ENCODE data around the gene LSM10.

LSM10 gene

DNA sequence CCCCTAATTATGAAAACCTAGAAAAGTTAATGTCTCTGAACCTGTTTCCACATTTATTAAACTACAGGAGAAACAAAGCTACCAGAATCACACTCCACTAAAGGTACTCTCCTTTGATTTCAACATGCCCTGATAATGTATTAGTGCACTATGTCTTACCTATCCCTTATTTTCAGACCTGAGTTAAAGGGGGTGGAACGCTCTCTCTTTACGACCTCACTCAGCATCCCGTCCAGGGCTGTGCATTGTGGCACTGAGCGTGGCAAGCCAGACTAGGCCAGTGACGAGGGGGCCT, 678 bp downstream of the LSM10 start:
- DNase-seq = no peak
- no peaks in the 10 kb centered on the region for H3K4me1 ChIP-seq
- H3K36me3 ChIP-seq = peaks cover 4% of the 10 kb centered on the region; the same call in 1 of the 2 replicates
- H3K4me3 ChIP-seq (ENCODE audit: low read depth, low read length) = peak overlapping the region; percentile 85
- TF ChIP-seq, protein P1, sequence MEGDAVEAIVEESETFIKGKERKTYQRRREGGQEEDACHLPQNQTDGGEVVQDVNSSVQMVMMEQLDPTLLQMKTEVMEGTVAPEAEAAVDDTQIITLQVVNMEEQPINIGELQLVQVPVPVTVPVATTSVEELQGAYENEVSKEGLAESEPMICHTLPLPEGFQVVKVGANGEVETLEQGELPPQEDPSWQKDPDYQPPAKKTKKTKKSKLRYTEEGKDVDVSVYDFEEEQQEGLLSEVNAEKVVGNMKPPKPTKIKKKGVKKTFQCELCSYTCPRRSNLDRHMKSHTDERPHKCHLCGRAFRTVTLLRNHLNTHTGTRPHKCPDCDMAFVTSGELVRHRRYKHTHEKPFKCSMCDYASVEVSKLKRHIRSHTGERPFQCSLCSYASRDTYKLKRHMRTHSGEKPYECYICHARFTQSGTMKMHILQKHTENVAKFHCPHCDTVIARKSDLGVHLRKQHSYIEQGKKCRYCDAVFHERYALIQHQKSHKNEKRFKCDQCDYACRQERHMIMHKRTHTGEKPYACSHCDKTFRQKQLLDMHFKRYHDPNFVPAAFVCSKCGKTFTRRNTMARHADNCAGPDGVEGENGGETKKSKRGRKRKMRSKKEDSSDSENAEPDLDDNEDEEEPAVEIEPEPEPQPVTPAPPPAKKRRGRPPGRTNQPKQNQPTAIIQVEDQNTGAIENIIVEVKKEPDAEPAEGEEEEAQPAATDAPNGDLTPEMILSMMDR (IDR thresholded peaks at IDR 0.05; ENCODE audit: low read depth, low read length) = no peak
- H3K27me3 ChIP-seq = no peaks in the 10 kb centered on the region
- no peaks in the 10 kb centered on the region for H3K9me3 ChIP-seq

DNA sequence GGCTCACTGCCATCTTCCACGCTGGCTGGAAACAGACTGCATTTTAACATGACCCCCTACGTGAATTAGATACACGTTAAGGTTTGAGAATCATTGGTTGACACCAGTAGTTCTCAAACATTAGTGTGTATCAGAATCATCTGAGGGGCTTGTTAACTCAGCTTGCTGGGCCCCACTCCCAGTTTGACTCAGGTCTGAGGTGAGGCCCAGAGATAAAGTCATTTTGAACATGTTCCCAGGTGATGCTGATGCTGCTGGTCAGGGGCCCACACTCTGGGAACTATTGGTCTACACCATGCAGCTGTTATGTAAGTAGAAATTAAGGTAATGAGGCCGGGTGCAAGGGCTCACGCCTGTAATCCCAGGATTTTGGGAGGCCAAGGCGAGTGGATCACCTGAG, 1.3 kb downstream of the LSM10 start:
- no peaks in the 10 kb centered on the region for H3K9me3 ChIP-seq
- TF ChIP-seq, protein P1 (IDR thresholded peaks at IDR 0.05; ENCODE audit: low read depth, low read length) = no peak
- no peak for DNase-seq
- H3K36me3 ChIP-seq = peaks cover 4% of the 10 kb centered on the region; the same call in 1 of the 2 replicates
- no peak overlapping the region for H3K4me3 ChIP-seq (ENCODE audit: low read depth, low read length)
- H3K27me3 ChIP-seq = no peaks in the 10 kb centered on the region
- no peaks in the 10 kb centered on the region for H3K4me1 ChIP-seq

GRCh38 chr1:36393686-36394085, 4.0 kb downstream of the LSM10 start:
- peaks cover 4% of the 10 kb centered on the region; the same call in 1 of the 2 replicates for H3K36me3 ChIP-seq
- H3K27me3 ChIP-seq = no peaks in the 10 kb centered on the region
- no peaks in the 10 kb centered on the region for H3K9me3 ChIP-seq
- H3K4me3 ChIP-seq (ENCODE audit: low read depth, low read length) = no peak overlapping the region
- H3K4me1 ChIP-seq = no peaks in the 10 kb centered on the region
- TF ChIP-seq, protein P1 (IDR thresholded peaks at IDR 0.05; ENCODE audit: low read depth, low read length) = no peak
- DNase-seq = no peak

- no peak for DNase-seq
- peaks cover 4% of the 10 kb centered on the region; the same call in 1 of the 2 replicates for H3K36me3 ChIP-seq
- H3K9me3 ChIP-seq = no peaks in the 10 kb centered on the region
- TF ChIP-seq, protein P1 (IDR thresholded peaks at IDR 0.05; ENCODE audit: low read depth, low read length) = no peak
- H3K4me1 ChIP-seq = 0 out of 2 replicates have a peak, but pooled peaks cover 2% of the 10 kb centered on the region
- no peak overlapping the region for H3K4me3 ChIP-seq (ENCODE audit: low read depth, low read length)
- no peaks in the 10 kb centered on the region for H3K27me3 ChIP-seq
Observed at GRCh38 chr1:36392836-36393235, 4.9 kb downstream of the LSM10 start.

DNA sequence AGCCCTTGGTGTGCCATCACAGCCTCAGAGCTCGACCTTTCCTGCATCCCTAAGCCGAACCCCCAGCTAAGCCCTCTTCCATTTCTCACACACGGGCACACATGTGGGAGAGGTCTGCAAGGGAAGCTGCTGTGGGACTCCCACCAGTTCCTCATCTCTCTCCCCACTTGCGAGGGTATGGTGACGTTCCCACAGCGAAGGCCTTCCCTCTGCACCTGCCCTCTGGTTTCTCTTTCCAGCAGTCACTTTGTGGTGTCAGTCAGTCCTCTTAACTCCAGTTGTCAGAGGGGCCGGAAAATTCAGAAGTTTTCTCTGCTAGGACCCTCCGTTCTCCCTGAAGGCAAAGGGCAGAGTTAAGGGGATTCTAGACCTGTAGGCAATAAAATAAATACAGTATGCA, 6.4 kb downstream of the LSM10 start:
- DNase-seq = no peak
- Histone ChIP-seq H3K9me3 (no peaks in the 10 kb centered on the region), H3K4me3 (ENCODE audit: low read depth, low read length) (no peak overlapping the region), H3K36me3 (peaks cover 4% of the 10 kb centered on the region; the same call in 1 of the 2 replicates), H3K27me3 (no peaks in the 10 kb centered on the region), H3K4me1 (peaks cover 12% of the 10 kb centered on the region)
- TF ChIP-seq, protein P1 (IDR thresholded peaks at IDR 0.05; ENCODE audit: low read depth, low read length) = no peak

DNA sequence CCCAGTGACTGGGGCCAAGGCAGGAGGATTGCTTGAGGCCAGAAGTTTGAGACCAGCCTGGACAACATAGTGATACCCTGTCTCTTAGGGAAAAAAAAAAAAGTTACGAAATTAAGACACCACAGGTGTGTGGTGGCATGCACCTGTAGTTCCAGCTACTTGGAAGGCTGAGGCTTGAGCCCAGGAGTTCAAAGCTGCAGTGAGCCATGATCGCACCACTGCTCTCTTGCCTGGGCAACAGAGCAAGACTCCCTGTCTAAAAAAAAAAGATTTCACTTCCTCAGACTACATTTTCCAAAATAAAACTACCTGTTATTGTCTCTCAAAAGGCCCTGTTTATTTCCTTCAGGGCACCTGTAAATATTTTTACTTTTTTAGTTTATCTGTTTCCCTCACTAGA, 7.3 kb downstream of the LSM10 start:
- no peaks in the 10 kb centered on the region for H3K27me3 ChIP-seq
- DNase-seq = no peak
- H3K36me3 ChIP-seq = peaks cover 4% of the 10 kb centered on the region; the same call in 1 of the 2 replicates
- TF ChIP-seq, protein P1 (IDR thresholded peaks at IDR 0.05; ENCODE audit: low read depth, low read length) = no peak
- H3K4me1 ChIP-seq = peaks cover 12% of the 10 kb centered on the region
- H3K4me3 ChIP-seq (ENCODE audit: low read depth, low read length) = no peak overlapping the region
- H3K9me3 ChIP-seq = no peaks in the 10 kb centered on the region
